NCI-H2171 treated with DMSO at 0.1 percent for 48 hours (cell line): ENCODE results near the gene KRTAP2-3.
"Not testable (repeated sequence)": the region's sequence is repeated elsewhere in the genome, so short reads cannot be mapped to it uniquely, and the experiment has no call there.

Experiments used
- DNase-seq: peaks from one replicate; lab custom pipeline; 2025; lab: John Stamatoyannopoulos, UW

Gene KRTAP2-3

DNA sequence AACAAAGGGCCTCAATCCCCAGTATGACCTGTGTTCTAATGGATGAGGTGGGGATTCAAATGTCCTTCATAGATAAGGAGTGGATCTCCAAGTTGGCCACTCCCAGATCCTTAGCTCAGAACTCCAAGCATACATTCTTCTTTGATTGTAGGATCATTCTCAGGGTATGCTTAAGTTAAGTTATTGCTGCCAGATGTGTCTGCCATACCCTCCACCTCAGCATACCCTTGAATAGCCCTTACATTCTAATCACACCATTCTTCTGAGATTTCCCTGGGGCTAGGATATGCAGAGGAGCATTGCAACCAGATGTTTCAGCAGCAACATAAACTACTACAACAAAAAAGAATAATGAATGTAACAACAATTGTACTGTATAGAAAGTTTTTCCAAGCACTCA is 7.4 kb upstream of the KRTAP2-3 start:
- DNase-seq: no peak

DNA sequence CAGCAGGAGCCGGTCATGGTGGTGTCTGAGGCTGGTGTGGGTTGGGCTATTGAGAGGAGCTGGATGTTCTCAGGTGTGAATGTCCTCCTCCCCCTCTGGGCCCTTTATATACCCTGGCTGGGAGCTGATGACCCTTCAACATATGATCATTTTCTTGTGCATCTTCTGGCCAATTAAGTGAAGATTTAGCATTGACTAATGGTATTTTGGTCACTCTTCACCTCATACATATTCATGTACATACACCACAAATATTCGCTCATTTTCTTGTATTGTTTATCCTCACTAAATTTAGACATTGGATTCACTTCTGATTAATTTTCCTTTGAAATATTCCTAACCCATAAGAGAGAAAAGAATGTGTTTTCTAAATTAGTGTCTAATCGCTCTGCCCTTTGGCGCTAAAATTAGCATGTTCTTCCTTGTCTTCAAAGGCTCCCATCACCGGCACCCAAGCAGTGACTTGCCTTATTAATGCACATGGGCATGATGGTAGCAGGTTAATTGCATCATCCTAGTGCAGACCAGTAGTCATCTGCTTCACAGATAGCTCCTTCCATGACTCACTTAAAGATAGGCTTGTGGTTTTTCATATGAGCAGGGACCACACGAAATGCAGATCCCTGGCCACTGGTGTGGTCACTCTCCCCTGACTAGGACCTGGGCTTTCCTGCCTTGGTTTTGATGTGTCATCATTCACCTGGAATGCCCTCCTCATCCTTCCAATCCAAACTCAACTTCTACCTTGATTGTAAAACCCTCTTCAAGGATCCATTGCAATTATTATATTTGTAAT is 6.1 kb upstream of the KRTAP2-3 start, which contains the start of gene KRTAP2-4:
Gene KRTAP2-4 (minus strand): TSS at position 51 of the 796 bp plus-strand sequence. CDS start 34 bp downstream, at position 17.
- no peak for DNase-seq

DNA sequence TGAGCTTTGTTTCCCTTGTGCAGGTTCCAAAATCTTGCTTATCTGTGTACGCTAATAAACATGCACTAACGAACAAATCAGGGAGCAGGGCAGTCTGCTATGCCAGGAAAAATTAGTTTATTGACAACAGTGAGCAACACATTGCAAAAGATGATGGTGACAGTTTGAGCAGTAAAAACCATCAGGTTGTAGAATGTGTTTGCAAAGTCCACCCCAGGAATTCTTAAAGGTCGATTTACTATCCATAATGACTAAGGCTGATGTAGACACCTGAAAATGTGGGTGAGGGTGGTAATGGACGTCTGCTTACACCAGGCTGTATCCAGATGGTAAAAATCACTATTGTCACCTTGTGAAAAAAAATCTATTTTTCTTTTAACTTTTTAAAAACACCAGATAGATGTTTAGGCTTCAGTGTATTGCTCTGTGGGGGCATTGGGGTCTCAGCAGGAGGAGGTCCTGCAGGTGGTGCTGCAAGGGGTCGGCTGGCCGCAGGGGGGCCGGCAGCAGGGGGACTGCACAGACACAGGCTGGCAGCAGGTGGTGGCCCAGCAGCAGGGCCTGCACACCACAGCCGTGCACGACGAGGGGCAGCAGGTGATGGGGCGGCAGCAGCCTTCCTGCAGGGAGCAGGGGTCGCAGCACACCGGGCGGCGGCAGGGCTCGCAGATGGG is 5.2 kb upstream of the KRTAP2-3 start:
- DNase-seq: not testable (repeated sequence)

DNA sequence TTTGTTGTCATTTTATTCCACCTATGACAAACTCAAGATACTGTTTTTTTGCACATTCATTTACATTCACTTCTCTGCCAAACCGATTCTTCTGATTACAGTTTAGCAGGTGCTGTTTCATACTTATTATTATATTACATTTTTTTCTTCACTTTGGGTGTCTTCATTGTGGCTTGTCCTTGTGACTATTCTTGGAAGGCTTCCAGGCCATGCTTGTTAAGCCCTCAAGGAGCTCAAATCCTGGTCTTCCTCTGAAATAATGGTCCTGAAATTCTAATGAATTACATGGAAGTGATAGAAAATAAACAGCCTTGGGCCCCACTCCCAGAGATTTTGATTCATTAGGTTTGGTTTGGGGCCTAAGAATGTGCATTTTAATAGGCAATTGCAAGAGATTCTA is 4.4 kb upstream of the KRTAP2-3 start:
- no peak for DNase-seq

DNA sequence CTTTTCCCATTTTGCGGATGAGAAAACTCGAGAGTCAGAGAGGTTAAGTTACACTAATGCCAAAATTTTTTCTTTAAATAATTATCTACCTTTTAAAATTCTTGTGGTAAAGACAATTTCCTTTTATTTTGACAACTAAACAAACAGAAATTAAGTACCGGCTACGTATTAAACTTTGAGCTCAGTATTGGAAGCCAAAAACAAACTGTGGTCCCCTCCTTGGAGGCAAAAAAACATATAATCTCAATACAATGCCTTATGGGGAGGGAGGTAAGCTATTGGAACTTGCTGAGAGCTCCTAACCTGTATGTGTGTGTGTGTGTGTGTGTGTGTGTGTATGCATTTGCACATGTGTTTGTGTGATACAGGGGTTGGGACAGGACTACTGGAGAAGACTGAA is 3.5 kb upstream of the KRTAP2-3 start:
- no peak for DNase-seq

DNA sequence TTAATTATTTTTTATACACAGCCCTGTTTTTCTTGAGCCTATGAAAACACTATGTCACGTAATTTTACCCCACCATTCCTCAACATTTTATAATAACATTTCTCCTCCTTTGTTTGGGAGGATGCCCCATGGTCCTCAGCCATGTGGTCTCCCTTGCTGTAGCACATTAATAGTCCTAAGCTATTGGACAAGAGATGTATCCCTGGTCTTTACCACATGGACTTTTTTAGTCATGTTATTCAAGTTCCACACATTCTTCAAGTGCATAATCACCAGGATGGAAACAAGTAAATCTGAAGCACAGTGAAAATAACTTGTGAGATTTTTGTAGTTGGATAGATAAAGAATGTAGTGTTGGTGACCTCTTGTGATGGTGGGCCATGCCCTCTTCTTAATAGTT is 2.0 kb upstream of the KRTAP2-3 start:
- DNase-seq: no peak

DNA sequence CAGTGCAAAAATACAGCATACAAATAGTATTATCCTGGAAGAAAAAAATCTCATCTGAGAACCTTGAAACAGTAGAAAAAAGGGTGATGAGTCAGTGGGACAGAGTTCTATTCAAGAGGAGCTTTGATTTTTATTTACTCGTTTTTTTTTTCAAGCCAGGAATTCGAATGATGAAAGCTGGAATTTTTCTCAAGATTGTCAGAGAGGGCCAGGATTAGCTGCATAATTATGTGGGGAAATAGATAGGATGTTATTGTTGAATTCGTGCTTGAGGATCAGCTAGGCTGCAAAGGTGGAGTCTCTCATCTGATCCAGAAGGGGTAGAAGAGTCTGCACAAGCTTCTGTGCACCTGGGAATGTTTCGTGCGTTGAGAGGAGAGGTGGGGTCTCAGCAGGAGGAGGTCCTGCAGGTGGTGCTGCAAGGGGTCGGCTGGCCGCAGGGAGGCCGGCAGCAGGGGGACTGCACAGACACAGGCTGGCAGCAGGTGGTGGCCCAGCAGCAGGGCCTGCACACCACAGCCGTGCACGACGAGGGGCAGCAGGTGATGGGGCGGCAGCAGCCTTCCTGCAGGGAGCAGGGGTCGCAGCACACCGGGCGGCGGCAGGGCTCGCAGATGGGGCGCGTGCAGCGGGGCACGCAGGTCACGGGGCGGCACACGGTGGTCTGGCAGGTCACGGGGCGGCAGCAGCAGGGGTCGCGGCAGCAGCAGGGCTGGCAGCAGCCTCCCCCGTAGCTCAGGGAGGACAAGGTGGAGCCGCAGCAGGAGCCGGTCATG is 450 bp downstream of the KRTAP2-3 start:
- not testable (repeated sequence) for DNase-seq

DNA sequence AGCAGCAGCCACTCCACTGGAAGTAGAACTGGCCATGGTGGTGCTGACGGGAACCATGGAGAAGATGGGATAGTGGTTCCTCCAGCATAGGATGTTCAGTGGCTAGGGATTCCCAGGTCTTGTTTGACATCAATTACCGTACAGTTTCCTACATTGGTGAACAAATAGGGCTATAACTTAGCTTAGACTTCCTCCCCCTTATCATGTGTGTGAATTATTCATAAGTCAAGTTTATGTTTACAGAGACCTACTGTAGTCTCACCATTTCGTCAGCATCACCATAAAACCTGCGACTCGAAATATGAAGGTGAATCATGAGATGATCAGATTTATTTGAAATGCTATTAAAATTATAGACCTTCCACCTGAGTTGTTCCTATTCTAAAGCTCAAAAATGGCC is 1.2 kb downstream of the KRTAP2-3 start:
- no peak for DNase-seq

DNA sequence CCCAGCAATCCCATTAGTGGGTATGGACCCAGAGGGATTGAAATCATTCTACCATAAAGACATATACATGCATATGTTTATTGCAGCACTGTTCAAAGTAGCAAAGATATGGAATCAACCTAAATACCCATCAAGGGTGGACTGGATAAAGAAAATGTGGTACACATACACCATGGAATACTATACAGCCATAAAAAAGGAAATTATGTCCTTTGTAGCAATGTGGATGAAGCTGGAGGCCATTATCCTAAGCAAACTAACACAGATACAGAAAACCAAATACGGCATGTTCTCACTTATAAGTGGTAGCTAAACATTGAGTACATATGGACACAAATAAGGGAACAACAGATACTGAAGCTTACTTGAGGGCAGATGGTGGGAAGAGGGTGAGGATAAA is 2.4 kb downstream of the KRTAP2-3 start:
- DNase-seq: no peak

DNA sequence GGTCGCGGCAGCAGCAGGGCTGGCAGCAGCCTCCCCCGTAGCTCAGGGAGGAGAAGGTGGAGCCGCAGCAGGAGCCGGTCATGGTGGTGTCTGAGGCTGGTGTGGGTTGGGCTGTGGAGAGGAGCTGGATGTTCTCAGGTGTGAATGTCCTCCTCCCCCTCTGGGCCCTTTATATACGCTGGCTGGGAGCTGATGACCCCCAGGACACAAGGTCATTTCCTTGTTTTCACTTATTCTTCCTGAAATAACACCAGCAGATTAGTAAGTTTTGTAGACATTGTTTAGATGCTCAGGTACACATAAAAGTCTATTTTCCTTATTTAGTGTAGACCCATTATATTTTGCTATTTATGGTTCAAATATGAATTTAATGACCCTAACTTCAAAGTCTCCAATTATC is 4.8 kb downstream of the KRTAP2-3 start, which contains the start of gene KRTAP2-2:
Gene KRTAP2-2 (minus strand): TSS at position 101 of the 400 bp plus-strand sequence. CDS start 19 bp downstream, at position 82.
- DNase-seq: not testable (repeated sequence)

DNA sequence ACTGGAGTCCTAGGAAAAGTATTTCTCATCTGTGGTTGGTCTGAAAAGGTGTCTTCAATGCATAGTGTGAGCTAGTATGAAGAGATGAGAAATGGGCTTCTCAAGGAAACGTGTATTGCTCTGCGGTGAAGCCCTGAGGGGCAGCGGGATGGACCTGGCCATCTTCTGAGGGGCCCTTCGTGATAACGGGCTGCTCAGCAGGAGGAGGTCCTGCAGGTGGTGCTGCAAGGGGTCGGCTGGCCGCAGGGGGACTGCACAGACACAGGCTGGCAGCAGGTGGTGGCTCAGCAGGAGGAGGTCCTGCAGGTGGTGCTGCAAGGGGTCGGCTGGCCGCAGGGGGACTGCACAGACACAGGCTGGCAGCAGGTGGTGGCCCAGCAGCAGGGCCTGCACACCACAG is 5.4 kb downstream of the KRTAP2-3 start:
- not testable (repeated sequence) for DNase-seq

DNA sequence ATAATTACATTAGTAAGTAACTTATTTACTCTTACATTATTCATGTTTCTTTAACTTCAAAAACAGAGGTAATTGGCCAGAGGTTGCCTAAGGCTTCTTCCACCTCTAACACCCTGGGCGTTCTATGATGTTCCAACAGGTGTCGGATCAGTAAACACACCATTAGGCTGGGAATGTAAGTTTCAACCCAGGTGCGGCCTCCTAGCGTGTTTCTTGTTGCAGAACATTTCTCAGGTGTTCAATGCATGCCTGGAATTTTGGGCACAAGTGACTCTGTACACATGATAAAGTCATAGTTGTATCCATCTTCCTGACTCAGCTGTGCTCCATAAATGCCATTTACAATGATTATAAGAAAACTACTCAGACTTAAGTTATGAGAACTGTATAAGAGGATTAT is 5.9 kb downstream of the KRTAP2-3 start:
- no peak for DNase-seq

DNA sequence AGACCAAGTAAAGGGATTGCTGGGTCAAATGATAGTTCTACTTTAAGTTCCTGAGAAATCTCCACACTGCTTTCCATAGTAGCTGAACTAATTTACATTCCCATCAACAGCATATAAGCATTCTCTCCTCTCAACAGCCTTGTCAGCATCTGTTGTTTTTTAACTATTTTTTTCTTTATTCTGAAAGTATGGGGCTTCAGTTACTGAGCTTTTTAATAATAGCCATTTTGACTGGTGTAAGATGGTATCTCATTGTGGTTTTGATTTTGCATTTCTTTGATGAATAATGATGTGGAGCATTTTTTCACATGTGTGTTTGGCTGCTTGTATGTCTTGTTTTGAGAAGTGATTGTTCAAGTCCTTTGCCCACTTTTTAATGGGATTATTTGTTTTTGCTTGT is 7.3 kb downstream of the KRTAP2-3 start:
- no peak for DNase-seq

DNA sequence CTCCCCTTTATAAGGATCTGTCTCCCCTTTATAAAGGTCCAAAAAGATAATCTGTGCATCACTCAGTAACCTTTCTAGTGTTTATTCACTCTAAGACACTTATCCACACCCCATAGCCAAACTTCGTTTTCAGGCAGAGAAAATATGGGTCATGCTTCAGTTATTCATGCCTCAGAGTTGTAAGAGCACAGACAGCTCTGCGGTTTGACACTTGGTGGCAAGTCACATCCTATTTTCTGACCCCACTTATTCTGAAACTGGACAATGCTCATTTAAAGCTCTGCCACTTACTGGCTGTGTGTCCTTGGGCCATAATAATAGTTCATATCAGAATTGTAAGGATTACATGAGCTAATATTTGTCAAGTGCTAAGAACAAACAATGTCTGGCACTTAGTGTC is 10.8 kb downstream of the KRTAP2-3 start:
- DNase-seq: no peak

DNA sequence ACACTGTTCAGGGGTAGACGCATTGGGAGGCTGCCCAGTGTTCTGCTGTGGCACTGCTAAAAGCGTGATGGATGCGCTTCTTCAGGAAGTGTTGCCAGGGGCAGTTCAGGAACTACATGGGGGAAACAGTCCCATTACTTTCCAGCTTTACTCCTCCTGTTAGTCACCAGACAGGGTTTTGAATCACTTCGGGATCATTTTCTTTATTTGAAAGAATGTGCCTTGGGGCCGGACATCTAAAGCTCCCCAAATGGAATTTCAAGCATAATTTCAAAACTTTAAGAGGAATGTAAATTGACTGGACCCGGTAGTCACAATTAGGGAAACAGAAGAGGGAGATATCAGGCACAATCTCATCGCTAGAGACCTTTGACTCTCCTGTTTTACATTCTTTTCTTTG is 11.5 kb downstream of the KRTAP2-3 start:
- DNase-seq: no peak

DNA sequence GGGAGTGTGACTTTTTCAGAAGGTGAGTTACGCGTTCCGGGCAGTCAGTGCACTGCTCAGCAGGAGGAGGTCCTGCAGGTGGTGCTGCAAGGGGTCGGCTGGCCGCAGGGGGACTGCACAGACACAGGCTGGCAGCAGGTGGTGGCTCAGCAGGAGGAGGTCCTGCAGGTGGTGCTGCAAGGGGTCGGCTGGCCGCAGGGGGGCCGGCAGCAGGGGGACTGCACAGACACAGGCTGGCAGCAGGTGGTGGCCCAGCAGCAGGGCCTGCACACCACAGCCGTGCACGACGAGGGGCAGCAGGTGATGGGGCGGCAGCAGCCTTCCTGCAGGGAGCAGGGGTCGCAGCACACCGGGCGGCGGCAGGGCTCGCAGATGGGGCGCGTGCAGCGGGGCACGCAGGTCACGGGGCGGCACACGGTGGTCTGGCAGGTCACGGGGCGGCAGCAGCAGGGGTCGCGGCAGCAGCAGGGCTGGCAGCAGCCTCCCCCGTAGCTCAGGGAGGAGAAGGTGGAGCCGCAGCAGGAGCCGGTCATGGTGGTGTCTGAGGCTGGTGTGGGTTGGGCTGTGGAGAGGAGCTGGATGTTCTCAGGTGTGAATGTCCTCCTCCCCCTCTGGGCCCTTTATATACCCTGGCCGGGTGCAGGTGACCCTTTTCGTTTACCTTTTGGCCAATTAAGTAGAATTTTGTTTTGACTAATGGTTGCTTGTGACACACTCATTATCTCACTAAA is 13.0 kb downstream of the KRTAP2-3 start, which contains the start of gene KRTAP2-1:
Gene KRTAP2-1 (minus strand): TSS at position 582 of the 731 bp plus-strand sequence. CDS start 49 bp downstream, at position 533.
- not testable (repeated sequence) for DNase-seq

DNA sequence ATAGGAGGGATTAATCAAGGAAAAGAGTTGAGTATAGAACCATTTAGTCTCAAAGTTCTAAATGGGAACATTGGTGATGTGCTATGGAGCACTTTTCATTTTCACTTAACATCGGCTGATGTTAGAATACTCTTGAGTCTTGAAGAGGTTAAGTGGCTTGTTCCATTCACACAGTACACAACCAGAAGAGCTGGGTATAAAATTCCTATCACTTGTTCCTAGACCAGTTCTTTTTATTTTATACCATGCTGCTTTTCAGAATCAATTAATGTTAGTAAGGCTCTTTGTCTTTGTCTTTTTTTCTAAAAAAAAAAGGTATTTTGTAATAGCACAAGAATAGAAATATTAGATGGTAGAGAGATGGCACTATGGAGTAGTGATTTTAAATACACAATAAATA is 17.0 kb downstream of the KRTAP2-3 start:
- DNase-seq: no peak

DNA sequence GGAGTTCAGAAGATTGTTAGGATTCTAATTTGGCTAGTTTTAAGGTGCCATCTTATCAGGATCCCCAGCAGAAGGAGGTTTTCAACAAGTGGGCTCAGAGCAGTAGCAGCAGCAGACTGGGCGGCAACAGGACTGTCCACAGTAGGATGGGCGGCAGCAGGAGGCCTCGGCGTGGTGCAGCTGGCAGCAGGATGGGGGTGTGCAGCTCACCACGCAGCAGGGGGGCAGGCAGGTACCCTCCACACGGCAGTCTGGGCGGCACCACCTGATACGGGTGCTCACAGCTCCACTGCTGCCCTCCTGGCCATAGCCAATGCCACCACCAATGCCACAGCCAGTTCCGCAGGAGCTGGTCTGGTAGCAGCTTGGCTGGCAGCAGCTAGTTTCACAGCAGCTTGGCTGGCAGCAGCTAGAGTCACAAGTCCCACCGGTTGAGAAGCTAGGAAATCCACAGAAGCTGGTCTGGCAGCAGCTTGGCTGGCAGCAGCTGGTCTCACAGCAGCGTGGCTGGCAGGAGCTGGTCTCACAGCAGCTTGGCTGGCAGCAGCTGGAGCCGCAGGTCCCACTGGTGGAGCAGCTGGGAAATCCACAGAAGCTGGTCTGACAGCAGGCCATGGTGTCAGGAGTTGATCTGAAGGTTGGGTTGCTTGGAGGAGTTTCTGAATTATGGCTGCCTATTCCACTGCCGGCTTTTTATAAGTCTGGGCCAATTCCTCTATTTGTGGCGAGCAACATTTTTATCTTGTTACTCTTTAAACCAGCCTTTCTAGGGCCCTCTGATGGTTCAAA is 18.9 kb downstream of the KRTAP2-3 start, which contains the start of gene KRTAP1-1:
Gene KRTAP1-1 (minus strand): TSS at position 668 of the 789 bp plus-strand sequence. CDS start 53 bp downstream, at position 615.
- DNase-seq: not testable (repeated sequence)

DNA sequence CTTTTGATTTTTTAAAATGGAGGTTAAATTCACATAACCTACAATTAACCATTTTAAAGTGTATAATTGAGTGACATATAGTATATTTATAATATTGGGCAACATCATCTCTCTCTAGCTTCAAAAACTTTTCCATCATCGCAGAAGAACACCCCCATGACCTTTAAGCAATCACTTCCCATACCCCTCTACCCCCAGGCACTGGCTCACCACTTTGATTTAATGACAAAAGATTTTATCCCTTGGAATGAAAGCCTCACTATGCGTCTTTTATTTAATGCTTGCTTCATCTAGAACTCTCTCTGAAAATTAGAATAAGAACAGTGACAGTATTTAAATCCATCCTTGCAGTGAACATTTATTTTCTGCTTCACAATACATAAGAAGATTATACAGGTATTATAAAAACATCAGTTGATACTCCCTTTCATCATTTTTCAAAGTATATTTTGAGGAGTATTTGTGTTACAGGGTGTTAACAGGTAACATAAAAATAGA is 22.0 kb downstream of the KRTAP2-3 start:
- DNase-seq: no peak

DNA sequence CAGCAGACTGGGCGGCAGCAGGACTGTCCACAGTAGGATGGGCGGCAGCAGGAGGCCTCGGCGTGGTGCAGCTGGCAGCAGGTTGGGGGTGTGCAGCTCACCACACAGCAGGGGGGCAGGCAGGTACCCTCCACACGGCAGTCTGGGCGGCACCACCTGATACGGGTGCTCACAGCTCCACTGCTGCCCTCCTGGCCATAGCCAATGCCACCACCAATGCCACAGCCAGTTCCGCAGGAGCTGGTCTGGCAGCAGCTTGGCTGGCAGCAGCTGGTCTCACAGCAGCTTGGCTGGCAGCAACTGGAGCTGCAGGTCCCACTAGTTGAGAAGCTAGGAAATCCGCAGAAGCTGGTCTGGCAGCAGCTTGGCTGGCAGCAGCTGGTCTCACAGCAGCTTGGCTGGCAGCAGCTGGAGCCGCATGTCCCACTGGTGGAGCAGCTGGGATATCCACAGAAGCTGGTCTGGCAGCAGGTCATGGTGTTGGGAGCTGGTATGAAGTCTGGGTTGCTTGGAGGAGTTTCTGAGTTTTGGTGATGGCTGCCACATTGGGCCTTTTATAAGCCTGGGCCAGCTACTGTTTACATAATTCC is 25.5 kb downstream of the KRTAP2-3 start, which contains the start of gene KRTAP1-3:
Gene KRTAP1-3 (minus strand): TSS at position 529 of the 590 bp plus-strand sequence. CDS start 53 bp downstream, at position 476.
- peak; percentile 1 for DNase-seq
